DND-41 (cell line): ENCODE data around the gene CREBBP.

Experiments used
- EZH2 ChIP-seq: IDR thresholded peaks from 3 replicates; pipeline ENCODE4 v1.6.1; 2012; ENCODE audit warnings: borderline replicate concordance, low read depth, mild to moderate bottlenecking, moderate library complexity, low read length, inconsistent platforms; ENCODE audit not compliant: severe bottlenecking
- TF ChIP-seq, protein P1 (sequence below): IDR thresholded peaks from 2 replicates; pipeline ENCODE4 v1.5.1; 2012; ENCODE audit warnings: borderline replicate concordance, low read length, moderate library complexity, mild to moderate bottlenecking; ENCODE audit not compliant: poor library complexity, severe bottlenecking; ENCODE audit errors: extremely low read depth

DNA sequence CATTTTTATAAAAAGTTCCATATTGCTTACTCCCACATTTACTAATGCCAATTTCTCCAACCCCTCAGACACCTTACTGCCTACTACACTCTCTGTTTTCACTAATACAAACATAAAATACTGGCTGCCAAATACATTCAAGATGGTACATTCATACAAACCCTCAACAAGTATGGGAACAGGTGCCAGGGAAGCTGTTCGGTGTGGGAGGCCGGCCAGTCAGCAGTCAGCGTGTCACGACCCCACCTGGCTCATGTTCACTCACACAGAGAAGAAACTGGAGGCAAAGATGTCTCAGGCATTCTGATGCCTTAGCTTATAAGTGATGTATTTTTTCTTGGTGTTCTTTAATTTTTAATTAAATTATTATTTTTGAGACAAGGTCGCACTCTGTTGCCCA, 120.8 kb downstream of the CREBBP start:
- TF ChIP-seq, protein P1, sequence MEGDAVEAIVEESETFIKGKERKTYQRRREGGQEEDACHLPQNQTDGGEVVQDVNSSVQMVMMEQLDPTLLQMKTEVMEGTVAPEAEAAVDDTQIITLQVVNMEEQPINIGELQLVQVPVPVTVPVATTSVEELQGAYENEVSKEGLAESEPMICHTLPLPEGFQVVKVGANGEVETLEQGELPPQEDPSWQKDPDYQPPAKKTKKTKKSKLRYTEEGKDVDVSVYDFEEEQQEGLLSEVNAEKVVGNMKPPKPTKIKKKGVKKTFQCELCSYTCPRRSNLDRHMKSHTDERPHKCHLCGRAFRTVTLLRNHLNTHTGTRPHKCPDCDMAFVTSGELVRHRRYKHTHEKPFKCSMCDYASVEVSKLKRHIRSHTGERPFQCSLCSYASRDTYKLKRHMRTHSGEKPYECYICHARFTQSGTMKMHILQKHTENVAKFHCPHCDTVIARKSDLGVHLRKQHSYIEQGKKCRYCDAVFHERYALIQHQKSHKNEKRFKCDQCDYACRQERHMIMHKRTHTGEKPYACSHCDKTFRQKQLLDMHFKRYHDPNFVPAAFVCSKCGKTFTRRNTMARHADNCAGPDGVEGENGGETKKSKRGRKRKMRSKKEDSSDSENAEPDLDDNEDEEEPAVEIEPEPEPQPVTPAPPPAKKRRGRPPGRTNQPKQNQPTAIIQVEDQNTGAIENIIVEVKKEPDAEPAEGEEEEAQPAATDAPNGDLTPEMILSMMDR: no peak
- TF ChIP-seq EZH2: no peak
